Occipital lobe (tissue), 2 donors: ENCODE data around the gene TOMM40L. TPM values are rescaled to one million over a fixed set of nuclear protein-coding genes. Genes with fewer than 3 reads are reported as not detected.
A peak's percentile ranks its signal among the peaks of the same experiment; 100 is the strongest.
"Not testable (repeated sequence)": the region's sequence is repeated elsewhere in the genome, so short reads cannot be mapped to it uniquely, and the experiment has no call there.

Experiments
- DNase-seq: peaks from one replicate; lab custom pipeline; 2025; lab: John Stamatoyannopoulos, UW
- total RNA-seq: library from RNA; depleted of rRNA; stranded (reverse); fragments of >200 nt; gene quantifications from one replicate; pipeline ENCODE4 v1.2.3, GENCODE V29; 2014

The TOMM40L gene
- total RNA-seq, 1 donor from 2014 or later = 20.1 TPM

DNA sequence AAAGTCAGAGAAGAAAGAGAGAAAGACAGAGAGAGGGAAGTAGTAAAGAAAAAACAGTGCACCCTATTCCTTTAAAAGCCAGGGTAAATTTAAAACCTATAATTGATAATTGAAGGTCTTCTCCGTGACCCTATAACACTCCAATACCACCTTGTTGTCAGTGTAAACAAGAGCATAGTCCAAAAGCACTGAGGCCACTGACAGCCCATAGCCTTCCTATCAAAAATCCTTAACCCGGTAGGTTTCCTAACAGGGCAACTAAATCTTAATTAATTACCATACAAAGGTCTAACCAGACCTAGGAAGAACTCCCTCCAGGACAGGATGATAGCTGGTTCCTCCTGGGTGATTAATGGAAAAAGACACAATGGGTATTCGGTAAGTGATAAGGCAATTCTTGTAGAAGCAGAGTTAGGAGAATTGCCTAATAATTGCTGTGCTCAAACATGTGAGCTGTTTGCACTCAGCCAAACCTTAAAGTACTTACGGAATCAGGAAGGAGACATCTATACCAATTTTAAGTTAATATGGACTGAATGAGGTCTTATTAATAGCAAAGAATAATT lies 30.2 kb downstream of the TOMM40L start:
- not testable (repeated sequence) for DNase-seq

DNA sequence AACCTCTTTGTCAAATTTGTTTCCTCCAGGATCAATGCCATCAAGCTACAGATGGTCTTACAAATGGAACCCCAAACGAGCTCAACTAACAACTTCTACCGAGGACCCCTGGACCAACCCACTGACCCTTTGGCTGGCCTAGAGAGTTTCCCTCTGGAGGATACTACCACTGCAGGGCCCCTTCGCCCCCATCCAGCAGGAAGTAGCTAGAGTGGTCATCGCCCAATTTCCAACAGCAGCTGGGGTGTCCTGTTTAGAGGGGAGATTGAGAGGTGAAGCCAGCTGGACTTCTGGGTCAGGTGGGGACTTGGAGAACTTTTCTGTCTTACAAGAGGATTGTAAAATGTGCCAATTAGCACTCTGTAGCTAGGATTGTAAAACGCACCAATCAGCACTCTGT lies 31.2 kb downstream of the TOMM40L start:
- DNase-seq = not testable (repeated sequence)

DNA sequence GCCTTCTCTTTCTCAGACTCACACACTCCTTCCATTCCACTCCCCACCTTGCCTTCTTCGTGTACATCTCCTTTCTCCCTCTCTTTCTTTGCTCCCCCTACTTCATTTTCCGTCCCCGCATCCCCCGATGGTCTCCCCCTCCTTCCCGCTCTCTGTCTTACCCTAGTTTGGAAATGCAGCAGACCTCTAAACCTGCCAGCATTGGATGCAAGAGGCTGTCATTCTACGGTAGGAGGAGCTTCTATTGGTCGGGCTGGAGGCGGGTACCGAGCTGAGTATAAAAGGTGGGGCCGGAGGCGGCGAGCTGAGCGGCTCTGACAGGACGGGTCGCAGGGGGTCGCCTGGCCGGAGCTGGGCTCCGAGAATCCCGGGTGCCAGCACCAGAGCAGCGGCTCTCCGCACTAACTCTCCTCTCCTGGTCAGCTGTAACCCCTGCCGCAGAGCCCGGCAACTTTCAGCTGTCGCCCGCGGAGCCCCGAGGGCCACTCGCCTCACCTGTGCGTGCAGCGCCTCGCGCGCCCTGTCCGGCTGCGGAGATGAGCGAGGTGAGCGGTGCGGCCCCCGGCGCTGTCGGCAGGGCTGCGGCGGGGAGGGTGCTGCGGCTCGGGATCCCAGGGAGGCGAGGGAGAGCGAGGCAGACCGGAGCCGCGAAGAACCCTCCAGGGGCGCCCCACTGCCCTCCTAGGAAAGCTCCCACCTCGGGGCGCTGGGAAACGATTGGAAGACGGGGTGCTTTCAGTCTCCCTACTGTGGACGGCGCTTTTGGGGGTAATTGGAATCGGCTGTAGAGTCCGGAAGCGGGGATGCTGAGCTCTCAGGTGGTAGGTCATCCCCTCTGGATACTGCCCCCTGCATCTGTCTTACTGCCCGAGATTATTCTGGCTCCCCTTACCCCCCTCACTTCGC lies 32.8 kb downstream of the TOMM40L start, which contains the start of gene PCP4L1:
PCP4L1 (plus strand) TSS at position 307 of the 906 bp plus-strand sequence; CDS start at position 537, 230 bp downstream.
- peak; percentile 30 for DNase-seq

DNA sequence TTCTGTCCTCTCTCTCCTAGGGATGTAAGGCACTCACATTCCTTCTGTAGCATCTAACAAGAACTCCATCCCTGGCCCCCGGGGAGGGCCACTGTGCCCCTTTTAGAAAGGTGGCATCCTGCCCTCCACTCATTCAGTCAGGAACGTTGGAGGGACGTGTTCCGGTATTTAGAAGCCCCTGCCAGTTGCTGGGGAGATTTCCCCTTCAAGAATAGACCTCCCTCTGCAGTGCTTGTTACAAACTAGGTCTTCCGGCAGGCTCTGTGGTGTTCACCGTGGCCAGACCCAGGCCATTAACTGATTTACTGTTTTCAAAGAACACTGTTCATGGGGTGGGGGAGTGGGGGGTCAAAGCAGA lies 33.5 kb downstream of the TOMM40L start:
- DNase-seq = no peak

DNA sequence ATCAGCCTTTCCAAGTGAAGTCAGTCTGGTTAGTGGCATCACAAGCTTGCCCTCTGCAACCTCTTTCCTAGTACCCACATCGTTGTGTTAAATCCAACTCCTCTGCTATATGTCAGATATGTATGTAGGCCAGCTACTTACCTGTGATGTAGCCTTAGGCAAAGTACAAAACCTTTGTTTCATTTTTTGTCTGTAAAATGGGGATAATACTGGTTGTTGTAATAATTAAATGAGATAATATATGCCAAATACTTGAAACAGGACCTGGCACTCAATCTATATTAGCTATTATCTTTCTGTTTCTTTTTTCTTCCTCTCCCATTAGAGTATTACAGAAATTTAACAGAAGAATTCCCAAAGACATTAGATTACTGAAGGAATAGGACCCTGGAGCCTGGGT lies 33.9 kb downstream of the TOMM40L start:
- no peak for DNase-seq

DNA sequence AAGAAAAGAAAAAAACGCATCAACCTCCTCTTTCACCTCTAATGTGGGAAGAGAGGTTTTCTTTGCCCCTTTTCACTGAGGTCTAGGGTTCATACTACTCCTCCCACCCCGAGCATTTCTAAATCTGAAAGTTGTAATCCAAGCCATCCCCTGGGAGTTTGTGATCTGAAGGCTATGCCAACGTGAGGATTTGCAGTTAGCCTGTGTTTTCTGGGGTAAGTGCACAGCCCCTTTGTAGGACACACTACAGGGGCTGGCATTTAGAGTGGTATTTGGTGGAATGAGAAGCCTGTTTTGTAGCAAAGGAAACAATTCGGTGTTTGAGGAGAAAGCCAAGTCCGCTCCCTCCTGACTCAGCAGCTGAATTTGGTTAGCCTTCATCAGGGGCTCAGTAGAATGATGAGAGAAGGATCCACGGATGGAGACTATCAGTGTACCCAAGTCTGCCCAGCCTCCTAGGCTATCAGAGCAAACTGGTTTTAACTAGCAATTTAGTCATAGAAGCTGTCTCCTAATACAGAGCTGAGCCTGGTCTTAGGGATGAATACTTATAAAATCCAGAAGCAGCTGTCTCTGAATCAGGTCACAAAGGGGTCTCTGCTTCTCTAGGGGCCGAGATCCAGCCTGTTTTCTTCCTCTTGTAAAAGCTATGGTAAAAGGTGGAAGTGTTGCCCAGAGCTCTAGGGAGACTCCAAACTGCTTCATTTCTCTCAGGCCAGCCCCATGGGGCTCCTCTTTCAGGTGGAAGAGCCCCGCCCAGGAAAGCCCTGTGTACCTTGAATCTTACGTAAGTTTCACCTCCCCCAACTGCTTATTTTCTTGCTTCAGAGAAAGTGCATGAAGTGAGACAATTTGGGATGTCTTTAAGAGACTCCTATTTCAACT lies 34.8 kb downstream of the TOMM40L start:
- no peak for DNase-seq

DNA sequence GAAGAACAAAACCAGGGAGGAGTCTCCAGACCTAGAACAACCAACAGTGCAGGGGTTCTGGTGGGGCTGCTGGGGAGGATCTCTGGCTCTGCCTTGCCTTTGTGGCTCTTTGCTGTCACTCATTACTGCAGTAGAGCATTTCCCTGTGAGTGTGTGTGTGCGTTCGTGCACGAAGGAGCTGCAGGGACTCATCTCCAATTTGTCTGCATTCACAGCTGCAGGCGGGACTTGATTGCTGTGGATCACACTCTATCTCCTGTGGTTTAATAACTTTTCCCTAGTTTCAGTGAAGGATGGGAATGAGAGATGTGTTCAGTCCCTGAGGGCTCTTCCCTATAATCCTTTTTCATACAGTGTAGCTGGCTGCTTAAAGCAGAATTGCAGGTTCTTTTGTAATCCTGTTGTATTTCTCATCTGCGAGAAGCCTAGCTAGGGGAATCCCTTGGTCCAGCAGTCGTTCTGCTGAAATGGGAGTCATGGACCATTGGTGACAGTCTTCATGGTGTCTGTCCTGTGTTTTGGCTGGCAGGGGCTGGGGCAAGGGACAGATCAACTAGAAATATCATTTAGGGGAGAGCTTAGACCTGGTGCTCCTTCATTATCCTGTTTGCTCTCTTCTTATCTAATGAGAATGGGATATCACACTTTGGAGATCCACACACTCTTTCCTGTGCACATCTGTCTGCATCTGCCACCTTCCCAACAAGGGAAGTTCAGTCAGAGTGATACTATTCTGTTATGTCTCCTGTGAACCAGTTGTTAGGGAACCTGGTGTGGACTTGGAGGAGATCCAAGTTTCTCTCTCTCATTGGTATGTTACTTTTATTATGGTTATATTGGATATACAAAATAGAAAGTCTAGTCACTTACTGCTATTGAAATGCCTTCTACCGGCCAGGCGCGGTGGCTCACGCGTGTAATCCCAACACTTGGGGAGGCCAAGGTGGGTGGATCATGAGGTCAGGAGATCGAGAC lies 35.7 kb downstream of the TOMM40L start:
- DNase-seq = no peak

DNA sequence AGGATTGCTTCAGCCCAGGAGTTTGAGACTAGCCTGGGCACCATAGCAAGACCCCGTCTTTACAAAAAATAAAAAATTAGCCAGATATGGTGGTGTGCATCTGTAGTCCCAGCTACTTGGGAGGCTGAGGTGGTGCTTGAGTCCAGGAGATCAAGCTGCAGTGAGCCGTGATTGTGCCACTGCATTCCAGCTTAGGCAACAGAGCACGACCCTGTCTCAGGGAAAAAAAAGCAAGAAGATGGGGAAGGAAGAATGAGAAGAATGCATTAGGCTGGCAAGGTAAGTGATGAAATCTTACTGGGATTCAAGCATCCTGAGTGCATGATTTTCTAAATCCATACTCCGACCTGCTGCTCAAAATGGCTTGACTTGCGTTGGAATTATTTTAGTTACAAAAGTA lies 39.4 kb downstream of the TOMM40L start:
- no peak for DNase-seq

DNA sequence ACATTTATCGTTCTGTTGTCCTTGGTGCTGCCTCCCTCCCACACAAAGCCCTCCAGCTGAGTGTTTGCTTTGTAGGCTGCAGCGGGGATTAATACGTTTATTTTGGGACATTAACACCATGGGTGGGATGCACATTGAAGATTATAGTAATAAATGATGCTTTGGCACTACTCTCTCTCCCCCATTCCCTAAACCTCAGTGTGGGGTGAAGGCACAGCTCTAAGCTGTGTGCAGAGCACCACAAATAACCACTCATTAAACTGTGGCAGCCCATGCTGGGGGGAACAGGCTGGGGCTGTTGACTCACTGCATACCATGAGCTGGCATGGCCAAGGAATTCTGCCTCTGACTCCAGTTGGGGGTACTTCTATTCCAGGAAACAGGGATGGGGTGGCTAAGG lies 40.3 kb downstream of the TOMM40L start:
- no peak for DNase-seq

DNA sequence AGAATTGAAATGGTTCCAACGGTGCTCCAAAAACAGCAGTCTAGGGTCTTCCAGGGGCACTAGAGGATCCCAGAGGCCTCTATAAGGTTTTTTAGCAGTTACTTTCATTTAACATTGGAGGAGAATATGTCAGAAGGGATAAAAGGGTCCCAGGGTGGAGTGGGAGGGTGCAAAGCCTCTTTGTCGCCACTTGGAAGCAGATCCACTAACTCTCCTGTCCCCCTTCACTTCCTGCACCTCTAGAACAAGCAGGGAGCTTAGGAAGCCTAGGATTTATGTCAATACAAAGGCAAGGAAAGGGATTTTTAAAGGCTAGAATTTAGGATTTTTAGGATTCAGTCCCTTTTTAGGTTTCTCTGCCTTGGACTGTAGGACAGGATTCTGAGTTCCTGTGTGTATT lies 41.0 kb downstream of the TOMM40L start:
- DNase-seq = no peak

DNA sequence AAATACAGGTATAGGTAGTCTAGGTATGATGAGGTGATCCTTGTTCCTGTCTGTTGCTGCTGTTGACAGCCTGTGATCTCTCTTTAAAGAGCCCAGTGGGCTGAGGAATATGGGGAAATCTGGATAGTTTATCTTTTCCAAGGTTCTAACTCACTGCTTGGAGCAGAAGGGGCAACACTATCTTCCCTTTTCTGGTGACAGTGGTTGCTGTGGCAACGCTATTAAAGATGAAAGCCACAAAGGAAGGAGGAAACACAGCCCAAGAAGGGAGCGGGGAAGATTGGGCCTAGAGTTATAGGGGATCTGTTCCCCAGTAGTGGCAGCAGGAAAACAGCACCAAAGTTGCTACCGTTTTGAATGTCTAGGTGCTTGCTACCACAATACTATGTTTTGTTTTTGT lies 41.5 kb downstream of the TOMM40L start:
- DNase-seq = no peak

DNA sequence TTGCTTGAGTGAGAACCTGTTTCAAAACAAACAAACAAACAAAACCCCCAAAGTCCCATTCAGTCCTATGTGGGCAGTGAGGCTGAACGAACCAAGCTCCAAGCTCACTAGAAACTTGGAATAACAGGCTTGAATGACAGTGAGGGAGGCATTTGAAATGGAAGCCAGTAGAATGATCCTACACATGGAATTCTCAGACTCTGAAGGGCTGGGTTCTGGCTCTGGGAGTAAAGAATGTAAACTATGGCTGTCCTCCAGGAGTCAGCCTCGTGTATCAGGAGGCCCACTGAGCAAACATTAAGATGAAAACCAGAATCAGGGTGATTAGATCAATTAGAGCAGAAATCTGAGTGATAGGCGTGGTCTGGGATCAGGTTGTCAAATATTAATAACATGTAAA lies 47.5 kb downstream of the TOMM40L start:
- DNase-seq = no peak

DNA sequence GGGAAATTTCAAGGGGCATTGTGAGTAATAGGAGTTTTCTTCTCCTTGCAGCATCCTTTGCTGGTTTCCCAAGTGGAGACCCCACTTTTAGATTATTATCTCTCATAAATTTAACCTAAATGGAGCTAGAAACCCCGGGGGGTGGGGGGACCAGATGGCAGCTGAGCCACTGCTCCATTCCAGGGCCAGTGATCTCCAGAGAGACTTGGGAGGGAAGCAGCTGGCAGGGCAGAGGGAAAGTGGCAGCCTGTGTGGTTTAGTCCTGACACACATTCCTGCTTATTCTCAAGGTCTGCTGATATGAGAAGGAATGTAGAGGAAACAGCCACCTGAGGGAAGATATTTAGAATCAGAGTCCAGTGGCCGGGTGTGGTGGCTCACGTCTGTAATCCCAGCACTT lies 49.0 kb downstream of the TOMM40L start:
- no peak for DNase-seq

Other genes starting within 250 kb of the TOMM40L start
- 10.9 TPM for gene F11R, start 204.9 kb upstream of the TOMM40L start, total RNA-seq
- 42.6 TPM for gene TSTD1, start 187.1 kb upstream of the TOMM40L start, total RNA-seq
- gene USF1, start 180.1 kb upstream of the TOMM40L start, total RNA-seq = 131 TPM
- 1.7 TPM for gene ARHGAP30, start 156.2 kb upstream of the TOMM40L start, total RNA-seq
- gene NECTIN4, start 136.5 kb upstream of the TOMM40L start, total RNA-seq = not detected
- 0.78 TPM for gene KLHDC9, start 127.7 kb upstream of the TOMM40L start, total RNA-seq
- 33.8 TPM for gene PFDN2, start 108.0 kb upstream of the TOMM40L start, total RNA-seq
- gene NIT1, start 108.0 kb upstream of the TOMM40L start, total RNA-seq = 18.7 TPM
- gene DEDD, start 93.4 kb upstream of the TOMM40L start, total RNA-seq = 26.8 TPM
- gene UFC1, start 72.1 kb upstream of the TOMM40L start, total RNA-seq = 99.4 TPM
- 10.6 TPM for gene USP21, start 66.6 kb upstream of the TOMM40L start, total RNA-seq
- gene PPOX, start 59.6 kb upstream of the TOMM40L start, total RNA-seq = 25.4 TPM
- 21.4 TPM for gene B4GALT3, start 48.6 kb upstream of the TOMM40L start, total RNA-seq
- 0.62 TPM for gene ADAMTS4, start 27.0 kb upstream of the TOMM40L start, total RNA-seq
- gene NDUFS2, start 23.7 kb upstream of the TOMM40L start, total RNA-seq = 85.2 TPM
- gene FCER1G, start 10.8 kb upstream of the TOMM40L start, total RNA-seq = 1.6 TPM
- gene APOA2, start 2.4 kb upstream of the TOMM40L start, total RNA-seq = not detected
- 0.47 TPM for gene NR1I3, start 12.1 kb downstream of the TOMM40L start, total RNA-seq
- gene PCP4L1, start 32.7 kb downstream of the TOMM40L start, total RNA-seq = 3.1 TPM
- gene MPZ, start 83.9 kb downstream of the TOMM40L start, total RNA-seq = 1.4 TPM
- gene SDHC, start 88.3 kb downstream of the TOMM40L start, total RNA-seq = 19.5 TPM
- 0.31 TPM for gene CFAP126, start 141.8 kb downstream of the TOMM40L start, total RNA-seq